ENCODE measurements around the gene SPEM3.

Gene SPEM3

GRCh38 chr17:7417056-7417655, 11.5 kb upstream of the SPEM3 start:
- no peak overlapping the region for H3K4me3 ChIP-seq (ENCODE audit: low read length)
- DNase-seq (ENCODE audit: low read depth, low spot score), result no peak

GRCh38 chr17:7418472-7419152, 10.0 kb upstream of the SPEM3 start:
- DNase-seq (ENCODE audit: low read depth, low spot score), result no peak
- no peak overlapping the region for H3K4me3 ChIP-seq (ENCODE audit: low read length)

GRCh38 chr17:7419819-7420610, 8.6 kb upstream of the SPEM3 start, which contains the start of gene SPEM1:
Gene SPEM1 (plus strand): TSS chr17:7420324. CDS start chr17:7420385, 61 bp downstream.
- no peak within 1 kb of the TSS for H3K4me3 ChIP-seq (ENCODE audit: low read length)
- no peak for DNase-seq (ENCODE audit: low read depth, low spot score)

GRCh38 chr17:7421186-7421585, 7.5 kb upstream of the SPEM3 start:
- DNase-seq (ENCODE audit: low read depth, low spot score), result no peak
- H3K4me3 ChIP-seq (ENCODE audit: low read length), result no peak overlapping the region

- no peak for DNase-seq (ENCODE audit: low read depth, low spot score)
- H3K4me3 ChIP-seq (ENCODE audit: low read length), result no peak overlapping the region
Observed at GRCh38 chr17:7423679-7424078, 5.0 kb upstream of the SPEM3 start.

- H3K4me3 ChIP-seq (ENCODE audit: low read length), result no peak within 1 kb of the TSS
- DNase-seq (ENCODE audit: low read depth, low spot score), result no peak
Observed at GRCh38 chr17:7425316-7425715, 3.3 kb upstream of the SPEM3 start, which contains the start of gene SPEM2. Gene SPEM2 (plus strand): TSS chr17:7425616. CDS start chr17:7425689, 73 bp downstream.

GRCh38 chr17:7425756-7426155, 2.9 kb upstream of the SPEM3 start:
- DNase-seq (ENCODE audit: low read depth, low spot score), result no peak
- no peak overlapping the region for H3K4me3 ChIP-seq (ENCODE audit: low read length)

- DNase-seq (ENCODE audit: low read depth, low spot score), result no peak
- H3K4me3 ChIP-seq (ENCODE audit: low read length), result no peak overlapping the region
Observed at GRCh38 chr17:7426203-7426863, 2.3 kb upstream of the SPEM3 start.

- H3K4me3 ChIP-seq (ENCODE audit: low read length), result no peak overlapping the region
- no peak for DNase-seq (ENCODE audit: low read depth, low spot score)
Observed at GRCh38 chr17:7426896-7427489, 1.7 kb upstream of the SPEM3 start.

- H3K4me3 ChIP-seq (ENCODE audit: low read length), result no peak overlapping the region
- DNase-seq (ENCODE audit: low read depth, low spot score), result no peak
Observed at GRCh38 chr17:7427549-7427948, 1.1 kb upstream of the SPEM3 start.

- H3K4me3 ChIP-seq (ENCODE audit: low read length), result no peak overlapping the region
- DNase-seq (ENCODE audit: low read depth, low spot score), result no peak
Observed at GRCh38 chr17:7429722-7430121, 1.1 kb downstream of the SPEM3 start.

- H3K4me3 ChIP-seq (ENCODE audit: low read length), result no peak overlapping the region
- DNase-seq (ENCODE audit: low read depth, low spot score), result no peak
Observed at GRCh38 chr17:7431231-7431630, 2.6 kb downstream of the SPEM3 start.

GRCh38 chr17:7432296-7432695, 3.6 kb downstream of the SPEM3 start:
- H3K4me3 ChIP-seq (ENCODE audit: low read length), result no peak overlapping the region

GRCh38 chr17:7435676-7436555, 7.3 kb downstream of the SPEM3 start:
- H3K4me3 ChIP-seq (ENCODE audit: low read length), result peak overlapping the region; percentile 83
- DNase-seq (ENCODE audit: low read depth, low spot score), result peak; percentile 41

More at GRCh38 chr17:7432296-7432695, 3.6 kb downstream of the SPEM3 start:
- no peak for DNase-seq (ENCODE audit: low read depth, low spot score)

GRCh38 chr17:7436556-7437368, 8.1 kb downstream of the SPEM3 start:
- DNase-seq (ENCODE audit: low read depth, low spot score), result peak; percentile 62
- peak overlapping the region; percentile 83 for H3K4me3 ChIP-seq (ENCODE audit: low read length)

GRCh38 chr17:7437369-7437863, 8.8 kb downstream of the SPEM3 start:
- no peak for DNase-seq (ENCODE audit: low read depth, low spot score)
- H3K4me3 ChIP-seq (ENCODE audit: low read length), result no peak overlapping the region

- no peak for DNase-seq (ENCODE audit: low read depth, low spot score)
- no peak overlapping the region for H3K4me3 ChIP-seq (ENCODE audit: low read length)
Observed at GRCh38 chr17:7437950-7438614, 9.4 kb downstream of the SPEM3 start.

Data from Jurkat, Clone E6-1 (cell line).